Adrenal gland (tissue), 5 donors: ENCODE data around the gene S100A8.

Experiments
- POLR2A ChIP-seq, 2 donors: fragments of 450-650 bp; IDR thresholded peaks; one replicate each; pipeline ENCODE4 v1.6.1; 2017; ENCODE audit warnings: antibody characterized with exemption in 2 of 2, mild to moderate bottlenecking in 2 of 2, moderate library complexity in 1 of 2
- TF ChIP-seq, protein P1 (sequence below), 6 experiments: fragments of 450-650 bp in 4 of 6; fragments of 200-600 bp in 2 of 6; sonication (generic) in 1 of 6; IDR thresholded peaks; 1 replicate in 5 of 6; 2 replicates in 1 of 6; pipeline versions ENCODE4 v1.5.1 to v1.8.0; 2016 to 2021; ENCODE audit warnings: antibody characterized with exemption in 6 of 6, mild to moderate bottlenecking in 2 of 6, moderate library complexity in 1 of 6
- donor health status: DM: no; HTN: no; CAD: no.

DNA sequence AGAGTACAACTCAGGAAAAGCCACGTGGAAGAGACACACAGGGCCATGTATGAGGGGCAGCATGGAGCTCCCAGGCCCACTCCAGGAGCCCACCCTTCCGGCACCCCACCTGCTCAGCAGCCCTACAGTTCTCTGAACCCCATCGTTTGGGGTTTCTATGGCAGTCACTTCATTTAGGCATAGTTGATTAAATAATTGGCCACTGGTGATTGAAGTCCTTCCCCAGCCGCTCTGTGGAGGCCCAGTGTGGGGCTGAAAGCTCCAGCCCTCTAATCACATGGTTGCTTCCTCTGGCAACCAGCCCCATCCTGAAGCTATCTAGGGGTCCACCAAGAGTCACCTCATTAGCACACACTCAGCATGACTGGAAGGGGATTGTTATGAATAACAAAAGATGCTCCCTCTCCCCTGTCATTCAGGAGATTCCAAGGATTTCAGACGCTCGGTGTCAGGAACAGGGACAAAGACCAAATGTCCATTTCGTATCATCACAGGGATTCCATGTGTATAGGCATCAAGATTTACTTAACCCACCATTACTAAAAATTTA lies 13.3 kb upstream of the S100A8 start:
- TF ChIP-seq, protein P1, sequence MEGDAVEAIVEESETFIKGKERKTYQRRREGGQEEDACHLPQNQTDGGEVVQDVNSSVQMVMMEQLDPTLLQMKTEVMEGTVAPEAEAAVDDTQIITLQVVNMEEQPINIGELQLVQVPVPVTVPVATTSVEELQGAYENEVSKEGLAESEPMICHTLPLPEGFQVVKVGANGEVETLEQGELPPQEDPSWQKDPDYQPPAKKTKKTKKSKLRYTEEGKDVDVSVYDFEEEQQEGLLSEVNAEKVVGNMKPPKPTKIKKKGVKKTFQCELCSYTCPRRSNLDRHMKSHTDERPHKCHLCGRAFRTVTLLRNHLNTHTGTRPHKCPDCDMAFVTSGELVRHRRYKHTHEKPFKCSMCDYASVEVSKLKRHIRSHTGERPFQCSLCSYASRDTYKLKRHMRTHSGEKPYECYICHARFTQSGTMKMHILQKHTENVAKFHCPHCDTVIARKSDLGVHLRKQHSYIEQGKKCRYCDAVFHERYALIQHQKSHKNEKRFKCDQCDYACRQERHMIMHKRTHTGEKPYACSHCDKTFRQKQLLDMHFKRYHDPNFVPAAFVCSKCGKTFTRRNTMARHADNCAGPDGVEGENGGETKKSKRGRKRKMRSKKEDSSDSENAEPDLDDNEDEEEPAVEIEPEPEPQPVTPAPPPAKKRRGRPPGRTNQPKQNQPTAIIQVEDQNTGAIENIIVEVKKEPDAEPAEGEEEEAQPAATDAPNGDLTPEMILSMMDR (IDR thresholded peaks at IDR 0.05): no peak
- TF ChIP-seq POLR2A (IDR thresholded peaks at IDR 0.05): no peak
